GM21619 (cell line): ENCODE measurements around the gene GGA2.

ENCODE experiments used
- ATAC-seq: cut with Tn5 transposase; IDR thresholded peaks from one replicate; pipeline ENCODE4 v1.9.1; 2021; ENCODE audit not compliant: unreplicated experiment

GGA2 gene

GRCh38 chr16:23428351-23428750 is 81.9 kb downstream of the GGA2 start:
- ATAC-seq, result no peak

GRCh38 chr16:23424292-23424958 is 85.9 kb downstream of the GGA2 start:
- ATAC-seq, result no peak

GRCh38 chr16:23423496-23424049 is 86.7 kb downstream of the GGA2 start:
- ATAC-seq, result no peak

- no peak for ATAC-seq
Observed at GRCh38 chr16:23420011-23420410, 90.3 kb downstream of the GGA2 start.

GRCh38 chr16:23416816-23417215 is 93.5 kb downstream of the GGA2 start:
- no peak for ATAC-seq

GRCh38 chr16:23414731-23415130 is 95.6 kb downstream of the GGA2 start:
- no peak for ATAC-seq
